Inflammatory macrophage treated with lipopolysaccharide for 1 hour (primary cell): ENCODE data around the gene KRTAP10-5.
A peak's percentile ranks its signal among the peaks of the same experiment; 100 is the strongest.
"Not testable (repeated sequence)": the region's sequence is repeated elsewhere in the genome, so short reads cannot be mapped to it uniquely, and the experiment has no call there.

ENCODE experiments used
- DNase-seq, 2 donors: peaks; one replicate each; pipeline ENCODE4 v3.0.0-alpha.2; 2020 to 2022

KRTAP10-5 gene

GRCh38 chr21:44569861-44570517 is 10.4 kb downstream of the KRTAP10-5 start:
- no peak for DNase-seq

- DNase-seq: no peak
Observed at GRCh38 chr21:44568667-44569556, 11.5 kb downstream of the KRTAP10-5 start.

GRCh38 chr21:44568261-44568660 is 12.1 kb downstream of the KRTAP10-5 start:
- DNase-seq: no peak

GRCh38 chr21:44567481-44568171 is 12.8 kb downstream of the KRTAP10-5 start:
- DNase-seq: no peak

- DNase-seq: peak; percentile 55 to 61
Observed at GRCh38 chr21:44566403-44566802, 14.0 kb downstream of the KRTAP10-5 start.

- peak in 1 of 2 donors; percentile 9 for DNase-seq
Observed at GRCh38 chr21:44564886-44565598, 15.4 kb downstream of the KRTAP10-5 start.

- DNase-seq: no peak
Observed at GRCh38 chr21:44564099-44564498, 16.3 kb downstream of the KRTAP10-5 start.

- no peak for DNase-seq
Observed at GRCh38 chr21:44558695-44559094, 21.7 kb downstream of the KRTAP10-5 start, which contains the start of gene KRTAP10-3. Gene KRTAP10-3, minus strand, starts transcription at chr21:44558795. Its CDS starts 80 bp downstream, at chr21:44558715.

- not testable (repeated sequence) for DNase-seq
Observed at GRCh38 chr21:44558329-44558675, 22.1 kb downstream of the KRTAP10-5 start.

- DNase-seq: no peak
Observed at GRCh38 chr21:44557491-44558328, 22.7 kb downstream of the KRTAP10-5 start.

GRCh38 chr21:44556879-44557278 is 23.5 kb downstream of the KRTAP10-5 start:
- DNase-seq: no peak

GRCh38 chr21:44555200-44555875 is 25.1 kb downstream of the KRTAP10-5 start:
- no peak for DNase-seq

GRCh38 chr21:44552681-44553080 is 27.7 kb downstream of the KRTAP10-5 start:
- no peak for DNase-seq

GRCh38 chr21:44552136-44552535 is 28.3 kb downstream of the KRTAP10-5 start:
- DNase-seq: no peak

GRCh38 chr21:44551340-44551961 is 29.0 kb downstream of the KRTAP10-5 start, which contains the start of gene KRTAP10-2:
Gene KRTAP10-2, minus strand, starts transcription at chr21:44551505. Its CDS starts 47 bp downstream, at chr21:44551458.
- DNase-seq: no peak

GRCh38 chr21:44550807-44551206 is 29.6 kb downstream of the KRTAP10-5 start:
- DNase-seq: no peak

- DNase-seq: not testable (repeated sequence)
Observed at GRCh38 chr21:44550285-44550684, 30.1 kb downstream of the KRTAP10-5 start.

- DNase-seq: no peak
Observed at GRCh38 chr21:44549525-44550211, 30.7 kb downstream of the KRTAP10-5 start.

- DNase-seq: no peak
Observed at GRCh38 chr21:44548922-44549321, 31.5 kb downstream of the KRTAP10-5 start.

GRCh38 chr21:44548381-44548780 is 32.0 kb downstream of the KRTAP10-5 start:
- DNase-seq: no peak
